Kidney epithelial cell (primary cell): ENCODE measurements around the gene UFD1. TPM values are rescaled to one million over a fixed set of nuclear protein-coding genes. Genes with fewer than 3 reads are reported as not detected.

Experiments used
- DNase-seq: peaks from one replicate; pipeline ENCODE4 v3.0.0-alpha.2; 2010; ENCODE audit warnings: low read depth
- H3K27me3 ChIP-seq: 2 replicates; pipeline ENCODE4 v1.6.0; 2011; ENCODE audit warnings: low read length; ENCODE audit not compliant: control insufficient read depth, insufficient read depth
- H3K36me3 ChIP-seq: 2 replicates; pipeline ENCODE4 v1.5.1; 2011; ENCODE audit warnings: low read length; ENCODE audit not compliant: control insufficient read depth, insufficient read depth
- H3K4me3 ChIP-seq: 2 replicates; pipeline ENCODE4 v1.5.1; 2011; ENCODE audit warnings: low read depth, mild to moderate bottlenecking, control low read depth, low read length
- CTCF ChIP-seq: IDR thresholded peaks from 2 replicates; pipeline ENCODE4 v1.5.1; 2011; ENCODE audit warnings: mild to moderate bottlenecking, moderate library complexity, low read length, control low read depth, inconsistent platforms; ENCODE audit not compliant: insufficient read depth, poor library complexity, severe bottlenecking
- total RNA-seq: library from RNA; depleted of rRNA; stranded (reverse); fragments of >200 nt; gene quantifications from 2 replicates; pipeline ENCODE4 v1.2.3, GENCODE V29; 2015

The UFD1 gene
- total RNA-seq, 1 donor from 2014 or later: 48.9 TPM

DNA sequence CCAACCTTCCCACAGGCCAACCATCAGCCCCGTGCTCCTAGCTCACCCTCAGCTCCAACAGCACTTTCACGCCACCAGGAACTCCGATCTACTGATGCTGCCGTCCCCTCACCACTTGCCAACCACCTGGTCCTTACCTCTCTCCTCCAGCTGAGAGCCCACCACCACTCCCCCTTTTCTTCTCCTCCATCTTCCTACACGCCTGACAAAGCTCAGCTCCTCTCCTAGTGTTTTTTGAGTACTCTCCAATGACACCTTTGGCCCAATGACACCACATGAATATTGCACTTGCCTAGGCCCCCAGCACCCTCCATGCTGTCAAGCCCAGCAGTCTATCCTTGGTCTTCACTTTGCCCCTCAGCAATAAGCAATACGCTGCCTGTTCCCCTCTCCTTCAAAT, 78.1 kb downstream of the UFD1 start:
- Histone ChIP-seq H3K36me3 (peaks cover 2% of the 10 kb centered on the region), H3K27me3 (no peaks in the 10 kb centered on the region), H3K4me3 (no peak overlapping the region)
- TF ChIP-seq CTCF: no peak
- DNase-seq: no peak

Other genes with a start within 250 kb of the UFD1 start
- 25.9 and 28.2 TPM in 2 replicates for gene CLTCL1, start 187.5 kb downstream of the UFD1 start, total RNA-seq
- gene HIRA, start 47.5 kb downstream of the UFD1 start, total RNA-seq: 31.8 and 35.5 TPM in 2 replicates
- gene MRPL40, start 46.6 kb downstream of the UFD1 start, total RNA-seq: 47.2 and 49.5 TPM in 2 replicates
- gene C22orf39, start 31.5 kb downstream of the UFD1 start, total RNA-seq: 37.9 and 42.3 TPM in 2 replicates
- gene CDC45, start 727 bp upstream of the UFD1 start, total RNA-seq: 5.6 and 10.5 TPM in 2 replicates
- 1.6 and 1.7 TPM in 2 replicates for gene CLDN5, start 45.2 kb upstream of the UFD1 start, total RNA-seq
- gene SEPTIN5, start 235.3 kb upstream of the UFD1 start, total RNA-seq: 6.5 and 10.1 TPM in 2 replicates
- gene GP1BB, start 244.3 kb upstream of the UFD1 start, total RNA-seq: 0.50 and 1.8 TPM in 2 replicates